ENCODE data around the gene AKAP13. TPM values are rescaled to one million over a fixed set of nuclear protein-coding genes. Genes with fewer than 3 reads are reported as not detected.

AKAP13 gene
- total and polyA plus RNA-seq, 2 of the 13 experiments (the other 11 are each of a cell fraction or from before 2014, with no cell fraction given), result 6.7 to 27.1 TPM

DNA sequence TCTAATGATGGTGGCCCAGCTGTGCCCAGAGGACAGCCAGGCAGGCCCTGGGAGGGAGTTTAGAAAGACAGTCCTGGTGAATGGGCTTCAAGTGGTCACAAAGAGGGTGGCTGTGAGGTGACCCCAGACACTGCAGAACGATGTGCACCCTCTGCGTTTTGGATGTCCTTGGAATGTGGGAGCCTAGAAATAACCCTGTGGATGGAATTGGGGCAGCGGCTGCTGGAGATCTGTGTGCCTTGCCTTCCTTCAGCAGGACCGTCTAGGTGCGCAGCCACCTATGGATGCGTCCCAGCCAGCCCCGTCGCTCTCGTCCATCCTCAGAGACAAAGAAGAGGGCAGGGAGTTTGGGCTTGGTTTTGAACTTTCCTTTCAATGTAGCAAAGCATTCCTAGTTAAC lies 367.8 kb downstream of the AKAP13 start:
- no peak overlapping the region for H2AFZ ChIP-seq (ENCODE audit: low read length)
- ChIA-PET POLR2A (no interaction called here), CTCF (ENCODE audit: low intra/inter-chr PET ratio, low total read pairs) (no interaction called here)
- H3K9me3 ChIP-seq (ENCODE audit: low read length), result no peaks in the 10 kb centered on the region
- WGBS (ENCODE audit: low lambda C conversion rate), result 98% methylated on average over 6 of the region's 9 CpGs
- H4K20me1 ChIP-seq (ENCODE audit: insufficient read depth, low read length), result no peaks in the 10 kb centered on the region
- DNase-seq (ENCODE audit: low spot score), result no peak
- H3K4me2 ChIP-seq (ENCODE audit: low read depth, low read length), result no peak overlapping the region
- H3K4me1 ChIP-seq (ENCODE audit: insufficient read depth, low read length), result no peaks in the 10 kb centered on the region
- peaks cover 6 to 44% of the 10 kb centered on the region in 2 experiments for H3K36me3 ChIP-seq (replicated peaks in 1 of 2; ENCODE audit: control insufficient read depth in 1 of 2, insufficient read depth in 2 of 2, low read length in 2 of 2)
- no peak overlapping the region for H3K27ac ChIP-seq (ENCODE audit: extremely low read length, insufficient read depth, low read length)
- intact Hi-C loops (cut with micrococcal nuclease; ENCODE audit: unreplicated experiment), result no loop called here
- ATAC-seq, result no peak
- no peak overlapping the region for H3K4me3 ChIP-seq (replicated peaks in 1 of 3; ENCODE audit: insufficient read depth in 1 of 3, low read depth in 2 of 3, low read length in 3 of 3)
- H3K27me3 ChIP-seq (ENCODE audit: control insufficient read depth in 1 of 2, insufficient read depth in 2 of 2, low read length in 2 of 2), result no peaks in the 10 kb centered on the region
- no peak overlapping the region for H3K9ac ChIP-seq (ENCODE audit: insufficient read depth, low read depth, low read length)
- BruUV-seq (replicated peaks), result no TSS peak
- in situ Hi-C loops (cut with HindIII; ENCODE audit: extremely low pct_ligation_motif_present, low pct_unique_long_range_greater_than_20kb), result no loop called here
- H3K79me2 ChIP-seq (ENCODE audit: insufficient read depth, low read length), result no peaks in the 10 kb centered on the region
- FAIRE-seq, result no peak
- TF ChIP-seq, protein P1, sequence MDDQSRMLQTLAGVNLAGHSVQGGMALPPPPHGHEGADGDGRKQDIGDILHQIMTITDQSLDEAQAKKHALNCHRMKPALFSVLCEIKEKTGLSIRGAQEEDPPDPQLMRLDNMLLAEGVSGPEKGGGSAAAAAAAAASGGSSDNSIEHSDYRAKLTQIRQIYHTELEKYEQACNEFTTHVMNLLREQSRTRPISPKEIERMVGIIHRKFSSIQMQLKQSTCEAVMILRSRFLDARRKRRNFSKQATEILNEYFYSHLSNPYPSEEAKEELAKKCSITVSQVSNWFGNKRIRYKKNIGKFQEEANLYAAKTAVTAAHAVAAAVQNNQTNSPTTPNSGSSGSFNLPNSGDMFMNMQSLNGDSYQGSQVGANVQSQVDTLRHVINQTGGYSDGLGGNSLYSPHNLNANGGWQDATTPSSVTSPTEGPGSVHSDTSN (CRISPR knock-in tag; IDR thresholded peaks at IDR 0.05; ENCODE audit: borderline replicate concordance), result no peak
- no peak for TF ChIP-seq ZNF768 (CRISPR knock-in tag; IDR thresholded peaks at IDR 0.05)
- TF ChIP-seq ZBTB46 (CRISPR knock-in tag; IDR thresholded peaks at IDR 0.05; ENCODE audit: borderline replicate concordance), result no peak
- TF ChIP-seq ZNF230 (CRISPR knock-in tag; IDR thresholded peaks at IDR 0.05), result no peak
- no peak for TF ChIP-seq ZNF788 (CRISPR knock-in tag; IDR thresholded peaks at IDR 0.05; ENCODE audit: borderline replicate concordance)
- no peak for TF ChIP-seq ATAD3A (CRISPR knock-in tag; IDR thresholded peaks at IDR 0.05)
- no peak for TF ChIP-seq MTA1 (CRISPR knock-in tag; IDR thresholded peaks at IDR 0.05; ENCODE audit: borderline replicate concordance)
- no peak for TF ChIP-seq CENPT (CRISPR knock-in tag; IDR thresholded peaks at IDR 0.05; ENCODE audit: low read depth)
- no peak for TF ChIP-seq NFIB (CRISPR knock-in tag; IDR thresholded peaks at IDR 0.05; ENCODE audit: borderline replicate concordance)
- TF ChIP-seq, protein P2, sequence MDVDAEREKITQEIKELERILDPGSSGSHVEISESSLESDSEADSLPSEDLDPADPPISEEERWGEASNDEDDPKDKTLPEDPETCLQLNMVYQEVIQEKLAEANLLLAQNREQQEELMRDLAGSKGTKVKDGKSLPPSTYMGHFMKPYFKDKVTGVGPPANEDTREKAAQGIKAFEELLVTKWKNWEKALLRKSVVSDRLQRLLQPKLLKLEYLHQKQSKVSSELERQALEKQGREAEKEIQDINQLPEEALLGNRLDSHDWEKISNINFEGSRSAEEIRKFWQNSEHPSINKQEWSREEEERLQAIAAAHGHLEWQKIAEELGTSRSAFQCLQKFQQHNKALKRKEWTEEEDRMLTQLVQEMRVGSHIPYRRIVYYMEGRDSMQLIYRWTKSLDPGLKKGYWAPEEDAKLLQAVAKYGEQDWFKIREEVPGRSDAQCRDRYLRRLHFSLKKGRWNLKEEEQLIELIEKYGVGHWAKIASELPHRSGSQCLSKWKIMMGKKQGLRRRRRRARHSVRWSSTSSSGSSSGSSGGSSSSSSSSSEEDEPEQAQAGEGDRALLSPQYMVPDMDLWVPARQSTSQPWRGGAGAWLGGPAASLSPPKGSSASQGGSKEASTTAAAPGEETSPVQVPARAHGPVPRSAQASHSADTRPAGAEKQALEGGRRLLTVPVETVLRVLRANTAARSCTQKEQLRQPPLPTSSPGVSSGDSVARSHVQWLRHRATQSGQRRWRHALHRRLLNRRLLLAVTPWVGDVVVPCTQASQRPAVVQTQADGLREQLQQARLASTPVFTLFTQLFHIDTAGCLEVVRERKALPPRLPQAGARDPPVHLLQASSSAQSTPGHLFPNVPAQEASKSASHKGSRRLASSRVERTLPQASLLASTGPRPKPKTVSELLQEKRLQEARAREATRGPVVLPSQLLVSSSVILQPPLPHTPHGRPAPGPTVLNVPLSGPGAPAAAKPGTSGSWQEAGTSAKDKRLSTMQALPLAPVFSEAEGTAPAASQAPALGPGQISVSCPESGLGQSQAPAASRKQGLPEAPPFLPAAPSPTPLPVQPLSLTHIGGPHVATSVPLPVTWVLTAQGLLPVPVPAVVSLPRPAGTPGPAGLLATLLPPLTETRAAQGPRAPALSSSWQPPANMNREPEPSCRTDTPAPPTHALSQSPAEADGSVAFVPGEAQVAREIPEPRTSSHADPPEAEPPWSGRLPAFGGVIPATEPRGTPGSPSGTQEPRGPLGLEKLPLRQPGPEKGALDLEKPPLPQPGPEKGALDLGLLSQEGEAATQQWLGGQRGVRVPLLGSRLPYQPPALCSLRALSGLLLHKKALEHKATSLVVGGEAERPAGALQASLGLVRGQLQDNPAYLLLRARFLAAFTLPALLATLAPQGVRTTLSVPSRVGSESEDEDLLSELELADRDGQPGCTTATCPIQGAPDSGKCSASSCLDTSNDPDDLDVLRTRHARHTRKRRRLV (CRISPR knock-in tag; IDR thresholded peaks at IDR 0.05), result no peak
- TF ChIP-seq FOSL2 (CRISPR knock-in tag; IDR thresholded peaks at IDR 0.05), result no peak
- no peak for TF ChIP-seq ZNF569 (CRISPR knock-in tag; IDR thresholded peaks at IDR 0.05; ENCODE audit: borderline replicate concordance)
- TF ChIP-seq TBX2 (CRISPR knock-in tag; IDR thresholded peaks at IDR 0.05; ENCODE audit: borderline replicate concordance), result no peak
- TF ChIP-seq BCLAF1 (IDR thresholded peaks at IDR 0.05), result no peak
- TF ChIP-seq SMARCE1 (IDR thresholded peaks at IDR 0.05; ENCODE audit: borderline replicate concordance), result no peak
